GM23338 (cell line): ENCODE results near the gene BMP8A.

Experiments
- TF ChIP-seq, protein P1 (sequence below), 2 experiments: fragments of 200-600 bp in 1 of 2; sonication (generic) in 1 of 2; conservative IDR thresholded peaks; 2 replicates each; pipeline versions ENCODE4 v1.5.1 to v1.6.1; 2016 to 2017; ENCODE audit warnings: antibody characterized with exemption in 2 of 2, low read depth in 2 of 2, mild to moderate bottlenecking in 2 of 2, moderate library complexity in 1 of 2
- TF ChIP-seq, protein P2 (sequence below): IDR thresholded peaks from one replicate; pipeline ENCODE4 v1.6.1; 2018; ENCODE audit warnings: antibody characterized with exemption; ENCODE audit not compliant: unreplicated experiment

DNA sequence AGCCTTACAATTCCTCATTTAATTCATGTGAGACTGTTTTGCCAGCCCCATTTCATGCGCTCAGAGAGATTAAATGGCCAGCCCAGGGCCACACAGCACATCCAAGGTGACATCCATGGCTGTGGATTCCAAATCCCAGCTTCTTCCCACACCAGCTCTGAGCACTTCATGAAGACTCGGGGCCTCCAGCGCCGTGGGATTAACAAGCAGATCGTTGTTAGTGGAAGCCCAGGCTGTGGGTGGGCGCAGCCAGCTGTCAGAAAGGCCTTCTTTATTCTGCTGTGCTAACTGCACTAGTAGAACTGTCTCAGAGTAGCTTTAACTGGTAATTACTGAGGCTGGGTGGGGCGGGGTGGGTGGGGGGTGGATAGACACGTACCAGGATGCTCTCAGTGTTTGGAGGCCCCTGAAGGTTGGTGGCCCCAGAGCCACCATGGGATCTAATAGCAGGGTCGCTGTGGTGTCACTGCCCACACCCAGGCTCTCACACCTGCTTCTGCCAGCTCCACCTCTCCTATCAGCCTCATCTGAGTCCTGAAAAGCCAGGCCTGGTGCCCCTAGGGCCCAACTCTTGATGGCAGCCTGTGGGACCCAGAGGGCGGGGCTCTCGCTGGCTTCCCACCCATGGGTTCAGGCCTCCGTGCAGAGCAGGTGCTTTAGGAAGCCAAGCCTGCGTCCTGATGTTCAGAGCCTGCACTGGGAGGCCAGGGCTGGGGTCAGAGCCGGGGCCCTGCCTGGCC, 3.4 kb downstream of the BMP8A start:
- TF ChIP-seq, protein P1, sequence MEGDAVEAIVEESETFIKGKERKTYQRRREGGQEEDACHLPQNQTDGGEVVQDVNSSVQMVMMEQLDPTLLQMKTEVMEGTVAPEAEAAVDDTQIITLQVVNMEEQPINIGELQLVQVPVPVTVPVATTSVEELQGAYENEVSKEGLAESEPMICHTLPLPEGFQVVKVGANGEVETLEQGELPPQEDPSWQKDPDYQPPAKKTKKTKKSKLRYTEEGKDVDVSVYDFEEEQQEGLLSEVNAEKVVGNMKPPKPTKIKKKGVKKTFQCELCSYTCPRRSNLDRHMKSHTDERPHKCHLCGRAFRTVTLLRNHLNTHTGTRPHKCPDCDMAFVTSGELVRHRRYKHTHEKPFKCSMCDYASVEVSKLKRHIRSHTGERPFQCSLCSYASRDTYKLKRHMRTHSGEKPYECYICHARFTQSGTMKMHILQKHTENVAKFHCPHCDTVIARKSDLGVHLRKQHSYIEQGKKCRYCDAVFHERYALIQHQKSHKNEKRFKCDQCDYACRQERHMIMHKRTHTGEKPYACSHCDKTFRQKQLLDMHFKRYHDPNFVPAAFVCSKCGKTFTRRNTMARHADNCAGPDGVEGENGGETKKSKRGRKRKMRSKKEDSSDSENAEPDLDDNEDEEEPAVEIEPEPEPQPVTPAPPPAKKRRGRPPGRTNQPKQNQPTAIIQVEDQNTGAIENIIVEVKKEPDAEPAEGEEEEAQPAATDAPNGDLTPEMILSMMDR (conservative IDR thresholded peaks at IDR 0.05; ENCODE audit: low read depth in 2 of 2): no peak
- TF ChIP-seq, protein P2, sequence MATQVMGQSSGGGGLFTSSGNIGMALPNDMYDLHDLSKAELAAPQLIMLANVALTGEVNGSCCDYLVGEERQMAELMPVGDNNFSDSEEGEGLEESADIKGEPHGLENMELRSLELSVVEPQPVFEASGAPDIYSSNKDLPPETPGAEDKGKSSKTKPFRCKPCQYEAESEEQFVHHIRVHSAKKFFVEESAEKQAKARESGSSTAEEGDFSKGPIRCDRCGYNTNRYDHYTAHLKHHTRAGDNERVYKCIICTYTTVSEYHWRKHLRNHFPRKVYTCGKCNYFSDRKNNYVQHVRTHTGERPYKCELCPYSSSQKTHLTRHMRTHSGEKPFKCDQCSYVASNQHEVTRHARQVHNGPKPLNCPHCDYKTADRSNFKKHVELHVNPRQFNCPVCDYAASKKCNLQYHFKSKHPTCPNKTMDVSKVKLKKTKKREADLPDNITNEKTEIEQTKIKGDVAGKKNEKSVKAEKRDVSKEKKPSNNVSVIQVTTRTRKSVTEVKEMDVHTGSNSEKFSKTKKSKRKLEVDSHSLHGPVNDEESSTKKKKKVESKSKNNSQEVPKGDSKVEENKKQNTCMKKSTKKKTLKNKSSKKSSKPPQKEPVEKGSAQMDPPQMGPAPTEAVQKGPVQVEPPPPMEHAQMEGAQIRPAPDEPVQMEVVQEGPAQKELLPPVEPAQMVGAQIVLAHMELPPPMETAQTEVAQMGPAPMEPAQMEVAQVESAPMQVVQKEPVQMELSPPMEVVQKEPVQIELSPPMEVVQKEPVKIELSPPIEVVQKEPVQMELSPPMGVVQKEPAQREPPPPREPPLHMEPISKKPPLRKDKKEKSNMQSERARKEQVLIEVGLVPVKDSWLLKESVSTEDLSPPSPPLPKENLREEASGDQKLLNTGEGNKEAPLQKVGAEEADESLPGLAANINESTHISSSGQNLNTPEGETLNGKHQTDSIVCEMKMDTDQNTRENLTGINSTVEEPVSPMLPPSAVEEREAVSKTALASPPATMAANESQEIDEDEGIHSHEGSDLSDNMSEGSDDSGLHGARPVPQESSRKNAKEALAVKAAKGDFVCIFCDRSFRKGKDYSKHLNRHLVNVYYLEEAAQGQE: no peak
